HG03095 (cell line): Measurements from ENCODE around the gene LTA4H.
"Not testable (repeated sequence)": the region's sequence is repeated elsewhere in the genome, so short reads cannot be mapped to it uniquely, and the experiment has no call there.

ENCODE experiments used
- ATAC-seq: cut with Tn5 transposase; IDR thresholded peaks from one replicate; pipeline ENCODE4 v1.9.1; 2021; ENCODE audit warnings: moderate library complexity; ENCODE audit not compliant: unreplicated experiment

Gene LTA4H

GRCh38 chr12:96035283-96036236 lies at the start of gene LTA4H:
Gene LTA4H, minus strand, starts transcription at chr12:96035587. Its CDS starts 68 bp downstream, at chr12:96035519.
- peak; percentile 89 for ATAC-seq

GRCh38 chr12:96084624-96085023 lies 49.2 kb upstream of the LTA4H start:
- ATAC-seq: no peak

- no peak for ATAC-seq
These were observed 47.8 kb upstream of the LTA4H start for GRCh38 chr12:96083020-96083719.

GRCh38 chr12:96081596-96081995 lies 46.2 kb upstream of the LTA4H start:
- no peak for ATAC-seq

- ATAC-seq: no peak
These were observed 43.1 kb upstream of the LTA4H start for GRCh38 chr12:96078231-96079135.

GRCh38 chr12:96077081-96077480 lies 41.7 kb upstream of the LTA4H start:
- no peak for ATAC-seq

- ATAC-seq: no peak
These were observed 40.2 kb upstream of the LTA4H start for GRCh38 chr12:96075560-96075959.

GRCh38 chr12:96073346-96074330 lies 38.3 kb upstream of the LTA4H start:
- no peak for ATAC-seq

GRCh38 chr12:96070670-96071279 lies 35.4 kb upstream of the LTA4H start:
- ATAC-seq: no peak

GRCh38 chr12:96069511-96070231 lies 34.3 kb upstream of the LTA4H start:
- no peak for ATAC-seq

- no peak for ATAC-seq
These were observed 33.2 kb upstream of the LTA4H start for GRCh38 chr12:96068636-96069035.

- ATAC-seq: no peak
These were observed 32.7 kb upstream of the LTA4H start for GRCh38 chr12:96068111-96068510.

GRCh38 chr12:96065776-96066175 lies 30.4 kb upstream of the LTA4H start:
- ATAC-seq: not testable (repeated sequence)

GRCh38 chr12:96064966-96065365 lies 29.6 kb upstream of the LTA4H start:
- ATAC-seq: no peak

- no peak for ATAC-seq
These were observed 28.9 kb upstream of the LTA4H start for GRCh38 chr12:96064271-96064670.

- ATAC-seq: no peak
These were observed 27.7 kb upstream of the LTA4H start for GRCh38 chr12:96063046-96063445.

GRCh38 chr12:96061864-96062453 lies 26.6 kb upstream of the LTA4H start:
- no peak for ATAC-seq

GRCh38 chr12:96061323-96061722 lies 25.9 kb upstream of the LTA4H start:
- ATAC-seq: no peak
